ENCODE data around the gene LPP. TPM values are rescaled to one million over a fixed set of nuclear protein-coding genes. Genes with fewer than 3 reads are reported as not detected.
A peak's percentile ranks its signal among the peaks of the same experiment; 100 is the strongest.

The LPP gene
- total RNA-seq, 2 donors from 2014 or later, result 46.6 to 92.4 TPM

- peaks cover 22% of the 10 kb centered on the region for H3K36me3 Mint-ChIP-seq (ENCODE audit: low read depth)
- peak overlapping the region; percentile 49 for H3K27ac Mint-ChIP-seq
- no peak for ATAC-seq (replicated peaks)
- peak overlapping the region; percentile 77 for H3K4me3 Mint-ChIP-seq
- H3K4me1 Mint-ChIP-seq, result peaks cover 57% of the 10 kb centered on the region
- no peaks in the 10 kb centered on the region for H3K27me3 Mint-ChIP-seq
- H3K9me3 Mint-ChIP-seq, result no peaks in the 10 kb centered on the region
Observed at GRCh38 chr3:188295876-188296275, 141.9 kb downstream of the LPP start.

- peak overlapping the region; percentile 77 for H3K4me3 Mint-ChIP-seq
- peak overlapping the region; percentile 98 for H3K27ac Mint-ChIP-seq
- H3K9me3 Mint-ChIP-seq, result no peaks in the 10 kb centered on the region
- no peaks in the 10 kb centered on the region for H3K27me3 Mint-ChIP-seq
- peaks cover 24% of the 10 kb centered on the region for H3K36me3 Mint-ChIP-seq (ENCODE audit: low read depth)
- no peak for ATAC-seq (replicated peaks)
- peaks cover 62% of the 10 kb centered on the region for H3K4me1 Mint-ChIP-seq
Observed at GRCh38 chr3:188296761-188297612, 143.0 kb downstream of the LPP start.

DNA sequence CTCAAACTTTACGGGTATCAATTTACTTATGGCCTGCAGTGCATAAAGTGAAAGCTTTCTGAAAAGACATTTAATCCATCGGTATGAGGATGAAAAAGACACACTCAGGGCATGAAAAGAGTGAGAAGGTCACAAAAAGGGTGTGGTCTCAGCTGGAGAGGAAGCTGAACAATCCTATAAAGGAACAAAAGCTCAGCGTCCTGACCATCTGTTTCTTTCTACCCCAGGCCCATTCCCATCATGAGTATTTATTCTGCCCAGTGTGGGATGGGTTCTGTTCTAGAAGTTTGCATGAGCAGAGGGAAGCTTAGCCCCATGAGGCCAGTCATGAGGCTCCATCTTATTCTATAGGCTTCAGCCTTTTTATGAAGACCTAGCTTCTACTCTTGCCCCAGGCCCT is 144.6 kb downstream of the LPP start:
- peak; percentile 3 for ATAC-seq (replicated peaks)
- Mint-ChIP-seq H3K27ac (peak overlapping the region; percentile 98), H3K9me3 (no peaks in the 10 kb centered on the region), H3K27me3 (no peaks in the 10 kb centered on the region), H3K4me3 (peak overlapping the region; percentile 77), H3K36me3 (ENCODE audit: low read depth) (peaks cover 24% of the 10 kb centered on the region), H3K4me1 (peaks cover 76% of the 10 kb centered on the region)

- H3K4me3 Mint-ChIP-seq, result peak overlapping the region; percentile 77
- H3K4me1 Mint-ChIP-seq, result peaks cover 72% of the 10 kb centered on the region
- peak; percentile 79 for ATAC-seq (replicated peaks)
Observed at GRCh38 chr3:188299068-188299467, 145.1 kb downstream of the LPP start.

GRCh38 chr3:188299708-188300107 is 145.8 kb downstream of the LPP start:
- H3K4me1 Mint-ChIP-seq, result peaks cover 70% of the 10 kb centered on the region
- peak; percentile 48 for ATAC-seq (replicated peaks)
- no peaks in the 10 kb centered on the region for H3K9me3 Mint-ChIP-seq
- H3K27ac Mint-ChIP-seq, result peak overlapping the region; percentile 98
- peak overlapping the region; percentile 77 for H3K4me3 Mint-ChIP-seq
- no peaks in the 10 kb centered on the region for H3K27me3 Mint-ChIP-seq
- H3K36me3 Mint-ChIP-seq (ENCODE audit: low read depth), result peaks cover 24% of the 10 kb centered on the region

More at GRCh38 chr3:188299068-188299467, 145.1 kb downstream of the LPP start:
- H3K27ac Mint-ChIP-seq, result peak overlapping the region; percentile 98
- no peaks in the 10 kb centered on the region for H3K9me3 Mint-ChIP-seq
- peaks cover 24% of the 10 kb centered on the region for H3K36me3 Mint-ChIP-seq (ENCODE audit: low read depth)
- H3K27me3 Mint-ChIP-seq, result no peaks in the 10 kb centered on the region

DNA sequence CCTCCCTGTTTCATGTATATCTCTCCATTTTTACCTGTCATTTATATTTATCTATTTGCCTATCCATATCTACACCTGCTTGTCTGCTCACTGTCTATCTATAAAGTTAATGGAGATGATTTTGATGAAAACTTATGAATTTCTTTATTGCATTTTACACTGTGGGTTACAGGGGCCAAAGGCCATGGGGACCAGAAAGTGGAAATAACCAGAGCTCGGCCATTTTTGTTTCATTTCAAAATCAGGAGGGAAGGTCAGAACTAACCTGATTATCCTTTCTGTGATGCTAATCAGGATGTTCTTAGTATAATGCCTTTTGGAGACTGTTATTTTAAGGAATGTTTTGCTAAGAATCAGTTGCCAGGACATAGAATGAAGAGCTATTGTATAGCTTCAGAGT is 147.2 kb downstream of the LPP start:
- peak overlapping the region; percentile 17 for H3K27ac Mint-ChIP-seq
- peak overlapping the region; percentile 8 for H3K4me3 Mint-ChIP-seq
- no peaks in the 10 kb centered on the region for H3K27me3 Mint-ChIP-seq
- no peak for ATAC-seq (replicated peaks)
- peaks cover 58% of the 10 kb centered on the region for H3K4me1 Mint-ChIP-seq
- H3K9me3 Mint-ChIP-seq, result no peaks in the 10 kb centered on the region
- H3K36me3 Mint-ChIP-seq (ENCODE audit: low read depth), result peaks cover 33% of the 10 kb centered on the region

DNA sequence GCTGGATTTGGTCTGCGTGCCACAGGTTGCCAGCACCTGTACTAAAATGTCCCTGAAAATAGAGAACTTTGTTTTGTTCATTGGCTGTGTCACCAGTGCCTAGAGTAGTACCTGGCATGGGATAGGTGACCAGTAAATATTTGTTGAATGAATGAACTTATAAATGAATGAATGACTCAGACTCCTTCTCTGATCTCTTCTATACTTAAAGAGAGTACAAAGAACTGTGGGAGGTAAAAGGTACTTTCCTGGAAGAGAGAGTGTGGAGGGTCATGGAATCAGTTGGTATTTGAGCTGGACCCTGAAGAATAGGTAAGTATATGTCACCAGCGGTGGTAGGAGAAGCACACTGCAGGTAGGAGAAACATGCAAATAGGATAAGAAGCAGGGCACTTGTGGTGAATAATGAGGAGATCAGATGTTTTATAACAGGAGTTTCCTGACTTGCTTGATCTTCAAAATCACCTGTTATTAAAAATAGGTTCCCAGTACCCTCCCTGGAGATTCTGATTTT is 149.4 kb downstream of the LPP start:
- Mint-ChIP-seq H3K27ac (no peak overlapping the region), H3K36me3 (ENCODE audit: low read depth) (peaks cover 26% of the 10 kb centered on the region), H3K4me3 (peak overlapping the region; percentile 9), H3K27me3 (no peaks in the 10 kb centered on the region), H3K9me3 (no peaks in the 10 kb centered on the region), H3K4me1 (peaks cover 38% of the 10 kb centered on the region)
- peak; percentile 15 for ATAC-seq (replicated peaks)

GRCh38 chr3:188303823-188304222 is 149.9 kb downstream of the LPP start:
- peaks cover 24% of the 10 kb centered on the region for H3K36me3 Mint-ChIP-seq (ENCODE audit: low read depth)
- H3K4me3 Mint-ChIP-seq, result no peak overlapping the region
- no peak for ATAC-seq (replicated peaks)
- no peaks in the 10 kb centered on the region for H3K9me3 Mint-ChIP-seq
- no peak overlapping the region for H3K27ac Mint-ChIP-seq
- peaks cover 36% of the 10 kb centered on the region for H3K4me1 Mint-ChIP-seq
- H3K27me3 Mint-ChIP-seq, result no peaks in the 10 kb centered on the region

GRCh38 chr3:188304501-188304900 is 150.5 kb downstream of the LPP start:
- H3K4me1 Mint-ChIP-seq, result peaks cover 36% of the 10 kb centered on the region
- no peak for ATAC-seq (replicated peaks)
- no peak overlapping the region for H3K27ac Mint-ChIP-seq
- H3K4me3 Mint-ChIP-seq, result no peak overlapping the region
- H3K36me3 Mint-ChIP-seq (ENCODE audit: low read depth), result peaks cover 20% of the 10 kb centered on the region
- no peaks in the 10 kb centered on the region for H3K9me3 Mint-ChIP-seq
- H3K27me3 Mint-ChIP-seq, result no peaks in the 10 kb centered on the region

DNA sequence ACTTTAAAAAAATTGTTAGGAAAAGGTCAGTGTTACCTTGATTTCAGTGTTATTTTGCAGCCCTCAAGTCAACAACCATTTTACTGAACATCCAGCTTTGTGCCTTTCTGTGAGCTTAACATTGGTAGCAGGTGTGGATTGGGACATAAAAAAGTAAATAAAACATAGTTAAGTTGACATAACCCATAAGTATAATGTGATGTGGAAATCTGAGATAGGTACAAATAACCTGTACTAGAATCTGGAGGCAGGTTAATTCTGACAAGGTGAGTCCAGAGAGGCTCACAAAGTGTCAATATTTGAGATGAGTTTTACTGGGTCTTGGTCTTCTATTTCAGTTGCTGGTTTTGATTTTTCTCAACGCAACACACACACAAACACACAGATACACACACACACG is 151.3 kb downstream of the LPP start:
- H3K4me3 Mint-ChIP-seq, result no peak overlapping the region
- H3K27ac Mint-ChIP-seq, result no peak overlapping the region
- no peaks in the 10 kb centered on the region for H3K27me3 Mint-ChIP-seq
- peaks cover 26% of the 10 kb centered on the region for H3K36me3 Mint-ChIP-seq (ENCODE audit: low read depth)
- ATAC-seq (replicated peaks), result no peak
- H3K9me3 Mint-ChIP-seq, result no peaks in the 10 kb centered on the region
- peaks cover 40% of the 10 kb centered on the region for H3K4me1 Mint-ChIP-seq

- ATAC-seq (replicated peaks), result no peak
- Mint-ChIP-seq H3K36me3 (ENCODE audit: low read depth) (peaks cover 23% of the 10 kb centered on the region), H3K4me1 (peaks cover 37% of the 10 kb centered on the region), H3K27me3 (no peaks in the 10 kb centered on the region), H3K9me3 (no peaks in the 10 kb centered on the region), H3K27ac (no peak overlapping the region), H3K4me3 (no peak overlapping the region)
Observed at GRCh38 chr3:188306435-188307005, 152.6 kb downstream of the LPP start.

DNA sequence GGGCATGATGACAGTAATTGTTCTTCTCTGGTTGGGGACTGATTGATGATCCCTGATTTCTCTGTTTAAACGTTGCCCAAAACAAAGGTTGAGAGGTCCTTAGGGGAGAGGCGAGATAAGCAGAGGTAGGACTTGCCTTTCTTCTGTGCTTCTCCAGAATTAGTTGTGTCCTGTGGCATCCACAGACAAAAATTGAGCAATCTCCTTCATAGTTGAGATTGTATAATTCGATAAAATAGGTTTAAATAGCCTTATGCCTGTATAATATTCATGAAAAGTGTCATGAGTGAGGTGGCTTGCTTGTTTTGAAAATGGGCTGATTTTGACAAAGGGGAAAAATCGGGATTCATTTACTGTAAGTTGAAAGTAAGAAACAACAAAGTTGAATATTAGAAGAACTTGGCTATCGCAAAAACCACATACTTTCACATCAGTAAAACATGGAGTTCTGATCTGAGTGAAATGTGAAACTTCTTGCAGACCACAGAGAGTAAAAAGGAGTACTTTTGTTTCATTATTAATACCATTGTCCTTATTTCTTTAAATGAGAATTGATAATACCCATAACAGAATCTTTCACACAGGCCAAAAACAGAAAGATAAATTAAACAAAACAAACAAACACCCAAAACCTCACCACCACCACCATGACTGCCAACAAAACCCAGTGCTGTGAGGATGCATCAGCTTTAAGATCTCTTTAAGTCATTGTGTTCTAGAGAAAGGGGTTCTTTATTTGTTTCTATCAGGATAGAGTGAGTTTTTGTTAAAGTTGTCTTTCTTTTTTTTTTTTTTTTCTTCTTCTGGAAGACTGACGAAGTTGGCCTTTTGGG is 155.7 kb downstream of the LPP start:
- no peaks in the 10 kb centered on the region for H3K9me3 Mint-ChIP-seq
- peaks cover 23% of the 10 kb centered on the region for H3K36me3 Mint-ChIP-seq (ENCODE audit: low read depth)
- H3K4me1 Mint-ChIP-seq, result peaks cover 20% of the 10 kb centered on the region
- H3K4me3 Mint-ChIP-seq, result peak overlapping the region; percentile 66
- peak overlapping the region; percentile 88 for H3K27ac Mint-ChIP-seq
- ATAC-seq (replicated peaks), result peak; percentile 88
- no peaks in the 10 kb centered on the region for H3K27me3 Mint-ChIP-seq

- Mint-ChIP-seq H3K36me3 (ENCODE audit: low read depth) (peaks cover 22% of the 10 kb centered on the region), H3K9me3 (no peaks in the 10 kb centered on the region), H3K27me3 (no peaks in the 10 kb centered on the region), H3K4me3 (peak overlapping the region; percentile 66), H3K27ac (peak overlapping the region; percentile 88), H3K4me1 (peaks cover 20% of the 10 kb centered on the region)
- peak; percentile 15 for ATAC-seq (replicated peaks)
Observed at GRCh38 chr3:188310270-188310710, 156.3 kb downstream of the LPP start.

DNA sequence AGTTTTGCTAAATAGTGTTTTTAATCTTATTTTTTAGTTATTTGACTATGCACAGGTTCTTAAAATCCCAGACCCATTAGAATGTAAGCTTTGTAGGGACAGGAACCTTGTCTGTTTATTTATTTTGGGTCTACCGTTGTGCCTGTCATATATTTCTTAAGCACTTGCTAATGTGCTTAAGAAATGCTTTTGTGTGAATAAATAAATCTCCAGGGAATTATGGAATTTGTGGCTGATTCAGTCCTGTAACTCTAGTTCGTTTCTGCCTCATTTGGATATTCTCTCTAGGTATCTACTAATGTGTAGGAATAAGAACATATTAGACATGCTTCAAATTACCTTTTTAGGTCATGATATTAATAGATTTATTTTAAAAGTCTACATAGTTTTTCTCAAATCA is 161.6 kb downstream of the LPP start:
- Mint-ChIP-seq H3K4me3 (no peak overlapping the region), H3K9me3 (no peaks in the 10 kb centered on the region), H3K36me3 (ENCODE audit: low read depth) (peaks cover under 1% of the 10 kb centered on the region), H3K27me3 (no peaks in the 10 kb centered on the region), H3K27ac (no peak overlapping the region), H3K4me1 (peaks cover 14% of the 10 kb centered on the region)
- no peak for ATAC-seq (replicated peaks)

Data from activated T-helper 17 cell treated with anti-CD3 and anti-CD28 coated beads, Interleukin-2, amount 50 U/mL, for 72 hours (primary cell).